Glomerular visceral epithelial cell (primary cell): ENCODE measurements around the gene SCO1.
"Not testable (repeated sequence)": the region's sequence is repeated elsewhere in the genome, so short reads cannot be mapped to it uniquely, and the experiment has no call there.

Experiments used
- DNase-seq: peaks from one replicate; pipeline ENCODE4 v3.0.0-alpha.2; 2016; ENCODE audit errors: extremely low spot score

Gene SCO1

DNA sequence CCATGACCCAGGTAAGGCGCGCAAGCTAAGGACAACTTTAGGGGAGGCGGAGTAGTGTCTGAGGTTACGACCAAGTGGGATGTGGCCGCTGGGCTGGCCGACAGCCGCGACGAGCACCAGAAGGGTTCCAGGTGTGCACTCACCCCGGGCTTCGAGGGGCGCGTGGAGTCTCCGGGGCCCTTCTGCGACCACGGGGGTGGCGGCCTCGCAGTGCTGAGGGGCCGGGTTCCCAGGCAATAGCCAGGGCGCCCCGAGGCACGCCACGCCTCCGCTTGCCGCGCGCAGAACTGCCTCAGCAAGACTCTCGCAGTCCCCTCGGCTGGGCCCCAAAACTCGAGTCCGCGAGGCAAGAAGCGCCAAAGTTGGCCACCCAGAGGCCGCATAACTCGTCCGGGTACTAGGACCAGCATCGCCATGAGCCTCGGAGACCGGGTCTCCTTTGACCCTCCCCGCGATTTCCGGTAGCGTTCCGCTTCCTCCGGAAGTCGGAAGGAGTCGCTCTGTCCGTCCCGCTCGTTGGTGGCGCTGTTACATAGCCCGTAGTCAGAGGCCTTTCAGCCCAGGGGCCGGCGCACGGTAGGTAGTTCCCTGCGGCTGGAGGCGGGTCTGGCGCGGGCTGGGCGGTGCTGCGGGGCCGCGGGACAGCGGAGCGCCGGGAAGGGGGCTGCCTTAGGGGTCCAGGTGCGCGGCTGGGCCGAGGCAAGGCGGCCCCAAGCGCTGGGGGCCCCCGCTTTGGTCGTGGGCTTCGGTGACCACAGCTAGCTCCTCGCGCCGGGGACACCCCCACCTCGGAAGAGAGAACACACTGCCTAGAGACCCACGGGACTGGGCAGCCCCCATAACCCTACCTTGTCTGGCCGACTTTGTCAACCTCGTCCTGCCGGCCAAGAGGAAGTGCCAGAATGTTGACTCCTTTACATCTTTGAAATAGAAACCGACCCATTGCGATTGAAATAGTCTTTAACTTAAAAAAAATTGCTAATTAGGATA lies at the start of gene SCO1, which contains the start of gene ADPRM:
TSS of gene SCO1 (minus strand) at position 442 of the 990 bp plus-strand sequence. CDS start at position 416, 26 bp downstream.
TSS of gene ADPRM (plus strand) at position 503 of the 990 bp plus-strand sequence. CDS start 7,333 bp downstream, outside the sequence.
- peak; percentile 94 for DNase-seq

DNA sequence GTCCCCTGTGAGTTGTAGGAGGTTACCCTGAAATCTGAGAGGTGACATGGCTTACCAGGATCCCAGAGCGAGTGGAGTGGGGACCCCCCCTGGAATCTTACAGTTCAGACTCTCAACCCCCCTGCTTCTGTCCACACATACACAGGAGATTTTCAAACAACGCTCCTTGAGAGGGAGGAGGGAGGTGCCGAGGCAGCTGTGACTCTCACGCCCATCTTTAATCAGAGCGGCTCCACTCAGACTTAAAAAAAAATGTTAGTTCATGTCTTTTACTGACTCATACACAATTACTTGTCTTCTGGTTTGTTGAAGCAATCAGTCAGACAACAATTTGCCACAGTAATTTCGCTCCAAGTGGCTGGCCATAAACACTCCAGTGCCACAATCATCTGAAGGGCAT lies 47.9 kb upstream of the SCO1 start:
- no peak for DNase-seq

DNA sequence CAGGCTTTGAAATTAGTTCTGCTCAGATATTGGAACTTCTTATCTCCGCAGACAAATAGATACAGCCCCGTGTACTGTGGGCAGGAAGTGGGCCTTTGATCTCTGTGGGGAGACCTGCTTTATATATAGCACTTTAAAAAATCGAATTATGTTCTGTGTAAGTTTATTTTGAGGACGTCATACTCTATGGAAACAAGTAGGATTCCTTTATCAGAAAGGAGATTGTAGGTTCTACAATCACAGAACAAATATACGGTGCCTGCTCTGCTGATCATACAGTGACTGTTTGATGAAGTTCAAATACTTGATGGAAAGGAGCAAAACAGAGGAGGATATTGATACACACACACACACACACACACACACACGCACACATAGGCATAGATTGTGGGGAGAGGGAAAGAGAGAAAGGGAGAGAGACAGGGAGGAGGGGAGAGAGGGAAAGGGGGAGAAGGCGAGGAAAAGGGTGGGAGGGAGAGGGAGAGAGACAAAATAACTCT lies 47.2 kb upstream of the SCO1 start:
- DNase-seq = no peak

DNA sequence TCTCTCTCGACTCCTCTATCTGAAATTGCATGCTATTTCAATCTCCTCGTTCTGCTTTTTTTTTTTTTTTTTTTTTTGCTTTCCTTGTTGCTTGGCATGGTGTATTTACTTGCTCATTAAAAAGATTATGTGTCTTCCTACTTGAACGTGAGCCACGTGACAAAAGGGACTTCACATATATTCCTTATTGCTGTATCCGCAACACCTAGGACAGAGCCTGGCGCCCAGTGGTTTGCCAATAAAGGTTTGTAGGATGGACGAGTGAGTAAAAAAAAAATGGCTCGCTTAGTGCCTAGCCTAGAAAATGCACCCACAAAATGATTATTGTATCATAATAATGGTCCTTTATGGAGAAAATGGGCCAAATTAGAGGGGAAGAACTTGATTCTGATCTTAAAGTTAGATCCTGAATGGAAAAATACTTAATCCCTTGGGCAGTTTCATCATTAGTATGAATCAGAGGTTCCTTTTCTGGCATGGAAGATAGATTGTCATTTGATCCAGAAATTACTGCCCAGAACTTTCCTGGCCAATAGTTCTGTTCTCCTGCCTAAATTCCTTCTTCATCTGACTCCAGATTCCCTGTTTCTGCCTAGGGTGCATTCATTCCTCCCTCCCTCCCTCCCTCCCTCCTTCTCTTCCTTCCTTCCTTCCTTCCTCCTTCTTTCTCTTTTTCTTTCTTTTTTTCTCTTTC lies 46.1 kb upstream of the SCO1 start:
- no peak for DNase-seq

- DNase-seq = no peak
These were observed 45.1 kb upstream of the SCO1 start for GRCh38 chr17:10742431-10742830.

- DNase-seq = no peak
These were observed 44.2 kb upstream of the SCO1 start for GRCh38 chr17:10741416-10742135.

DNA sequence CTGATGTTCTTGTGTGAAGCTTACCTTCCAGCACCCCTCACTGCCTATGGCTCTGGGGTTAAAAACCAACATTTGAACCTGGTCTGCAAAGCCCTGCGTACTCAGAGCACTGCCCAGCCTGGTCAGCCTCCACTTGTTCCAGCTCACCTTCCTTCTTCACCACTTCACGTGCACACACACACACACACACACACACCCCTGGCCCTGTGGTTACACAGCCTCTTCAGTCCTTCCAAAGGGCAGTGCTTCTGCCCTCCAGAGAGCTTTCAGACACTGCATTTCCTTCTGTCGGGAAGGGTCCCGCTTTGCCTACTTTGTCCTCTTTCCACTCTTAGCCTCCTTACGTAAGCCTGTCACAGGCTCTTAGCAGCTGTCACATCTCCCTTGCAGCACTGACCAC lies 42.1 kb upstream of the SCO1 start:
- DNase-seq = no peak

- DNase-seq = no peak
These were observed 41.4 kb upstream of the SCO1 start for GRCh38 chr17:10738521-10739258.

GRCh38 chr17:10737736-10738135 lies 40.4 kb upstream of the SCO1 start:
- no peak for DNase-seq

- DNase-seq = peak; percentile 53
These were observed 39.9 kb upstream of the SCO1 start for GRCh38 chr17:10737168-10737622.

- DNase-seq = no peak
These were observed 38.5 kb upstream of the SCO1 start for GRCh38 chr17:10735821-10736220.

GRCh38 chr17:10735251-10735650 lies 37.9 kb upstream of the SCO1 start:
- DNase-seq = no peak

DNA sequence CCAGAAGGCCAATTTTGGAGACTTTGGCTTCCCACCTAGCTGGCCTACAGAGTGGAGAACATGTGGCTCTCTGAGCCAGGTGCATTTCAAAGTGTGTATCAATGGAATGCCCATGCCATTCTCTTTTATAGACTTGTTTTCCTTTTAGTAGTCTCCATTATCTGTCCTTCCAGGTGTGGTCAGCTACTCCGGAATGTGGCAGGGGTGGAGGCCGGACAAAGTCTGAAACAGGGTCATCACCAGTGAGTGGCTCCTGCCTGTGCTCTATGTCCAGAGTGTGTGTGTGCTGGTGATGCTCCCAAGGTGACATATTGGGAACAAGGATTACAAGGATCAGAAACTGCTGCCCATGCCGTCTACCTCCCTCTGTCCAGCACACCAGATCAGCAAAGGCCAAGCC lies 36.3 kb upstream of the SCO1 start:
- DNase-seq = no peak

DNA sequence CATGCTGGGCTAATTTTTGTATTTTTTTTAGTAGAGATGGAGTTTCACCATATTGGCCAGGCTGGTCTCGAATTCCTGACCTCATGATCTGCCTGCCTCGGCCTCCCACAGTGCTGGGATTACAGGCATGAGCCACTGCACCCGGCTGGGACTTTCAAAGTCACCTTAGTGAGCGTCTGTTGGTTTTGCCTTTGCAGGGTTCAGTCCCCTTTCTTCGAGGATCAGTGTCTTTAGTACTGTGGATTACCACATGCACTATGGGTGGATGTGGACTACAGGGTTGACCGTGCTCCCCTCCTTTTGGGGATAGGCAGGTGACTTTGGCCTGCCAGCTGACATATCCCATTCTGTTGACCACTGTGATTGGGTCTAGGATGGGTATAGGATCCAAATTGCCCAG lies 34.8 kb upstream of the SCO1 start:
- not testable (repeated sequence) for DNase-seq

DNA sequence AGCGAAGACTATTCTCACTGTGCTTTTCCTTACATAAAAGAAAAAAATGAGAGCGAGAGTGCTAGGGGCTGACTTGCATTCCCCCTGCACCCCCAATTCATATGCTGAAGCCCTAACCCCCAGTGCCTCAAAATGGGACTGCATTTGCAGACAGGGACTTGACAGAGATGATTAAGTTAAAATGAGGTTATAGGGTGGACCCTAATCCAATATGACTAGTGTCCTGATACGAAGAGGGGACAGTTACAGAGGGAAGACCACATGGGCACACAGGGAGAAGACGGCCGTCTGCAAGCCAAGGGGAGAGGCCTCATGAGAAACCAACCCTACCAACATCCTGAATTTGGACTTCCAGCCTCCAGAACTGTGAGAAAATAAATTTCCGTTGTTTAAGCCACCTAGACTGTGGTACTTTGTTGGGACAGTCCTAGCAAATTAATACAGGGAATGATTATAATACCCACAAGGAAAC lies 34.1 kb upstream of the SCO1 start:
- DNase-seq = no peak

GRCh38 chr17:10730247-10730646 lies 32.9 kb upstream of the SCO1 start:
- DNase-seq = not testable (repeated sequence)

GRCh38 chr17:10729334-10730193 lies 32.2 kb upstream of the SCO1 start, which contains the start of gene TMEM220:
TMEM220 (minus strand) TSS chr17:10730023; CDS start chr17:10729851, 172 bp downstream.
- peak; percentile 43 for DNase-seq

DNA sequence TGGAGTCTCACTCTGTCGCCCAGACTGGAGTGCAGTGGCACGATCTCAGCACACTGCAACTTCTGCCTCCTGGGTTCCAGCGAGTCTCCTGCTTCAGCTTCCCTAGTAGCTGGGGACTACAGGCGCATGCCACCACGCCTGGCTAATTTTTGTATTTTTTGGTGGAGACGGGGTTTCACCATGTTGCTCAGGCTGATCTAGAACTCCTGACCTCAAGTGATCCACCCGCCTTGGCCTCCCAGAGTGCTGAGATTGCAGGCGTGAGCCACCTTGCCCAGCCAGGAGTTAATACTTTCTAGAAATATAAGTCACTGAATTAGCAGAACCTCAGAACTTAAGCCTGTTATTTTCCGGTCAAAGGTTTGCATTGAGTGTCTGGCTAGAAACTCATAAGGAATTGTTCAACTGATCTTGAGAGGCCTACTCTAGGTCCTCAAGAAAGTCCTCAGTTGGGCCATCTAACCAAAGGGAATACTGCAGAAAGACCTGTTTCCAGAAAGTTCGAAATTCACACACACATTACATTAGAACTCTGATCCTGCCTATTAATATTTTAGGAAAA lies 31.1 kb upstream of the SCO1 start:
- no peak for DNase-seq

GRCh38 chr17:10727192-10727591 lies 29.9 kb upstream of the SCO1 start:
- DNase-seq = no peak
